Activated T-cell treated with anti-CD3 and anti-CD28 coated beads, Interleukin-2, amount 50 U/mL, for 4 hours (primary cell): ENCODE data around the gene DDX19B. TPM values are rescaled to one million over a fixed set of nuclear protein-coding genes. Genes with fewer than 3 reads are reported as not detected.
A peak's percentile ranks its signal among the peaks of the same experiment; 100 is the strongest.
"Not testable (repeated sequence)": the region's sequence is repeated elsewhere in the genome, so short reads cannot be mapped to it uniquely, and the experiment has no call there.

Experiments used
- ATAC-seq, 2 donors: fragments of 200-7000 bp; cut with Tn5 transposase; one replicate each; pipeline ENCODE4 v1.10.0; 2021
- DNase-seq: peaks from one replicate; pipeline ENCODE4 v3.0.0-alpha.2; 2020
- H3K27me3 Mint-ChIP-seq: one replicate; pipeline ENCODE4 v1.8.0; 2021; ENCODE audit warnings: low read depth, mixed read lengths
- H3K36me3 Mint-ChIP-seq: one replicate; pipeline ENCODE4 v1.8.0; 2022; ENCODE audit warnings: mixed read lengths; ENCODE audit not compliant: insufficient read depth
- H3K4me1 Mint-ChIP-seq: one replicate; pipeline ENCODE4 v1.8.0; 2021; ENCODE audit warnings: low read depth, mixed read lengths
- H3K4me3 Mint-ChIP-seq: one replicate; pipeline ENCODE4 v1.8.0; 2021; ENCODE audit warnings: mild to moderate bottlenecking, moderate library complexity, mixed read lengths
- H3K9me3 Mint-ChIP-seq: one replicate; pipeline ENCODE4 v1.8.0; 2021; ENCODE audit warnings: mixed read lengths
- total RNA-seq, 3 donors: library from RNA; stranded (reverse); gene quantifications; one replicate each; pipeline ENCODE4 v1.2.1, GENCODE V29; 2021

DDX19B gene
- total RNA-seq, 3 donors from 2014 or later, result 19.7 to 24.4 (median 21.8) TPM

DNA sequence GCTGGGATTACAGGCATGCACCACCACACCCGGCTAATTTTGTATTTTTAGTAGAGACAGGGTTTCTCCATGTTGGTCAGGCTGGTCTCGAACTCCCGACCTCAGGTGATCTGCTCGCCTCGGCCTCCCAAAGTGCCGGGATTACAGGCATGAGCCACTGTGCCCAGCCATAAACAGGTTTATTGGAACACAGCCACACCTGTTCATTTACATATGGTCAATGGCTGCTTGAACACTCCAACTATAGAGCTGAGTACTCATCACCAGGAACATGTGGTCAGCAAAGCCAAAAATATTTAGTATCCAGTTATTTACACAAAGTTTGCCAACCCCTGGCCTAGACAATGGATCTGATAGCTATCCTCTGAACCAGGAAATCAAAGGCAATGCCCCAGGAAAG is 39.1 kb upstream of the DDX19B start:
- not testable (repeated sequence) for H3K4me3 Mint-ChIP-seq, DNase-seq, H3K27me3 Mint-ChIP-seq, H3K4me1 Mint-ChIP-seq, ATAC-seq, H3K9me3 Mint-ChIP-seq
- peaks cover 25% of the 10 kb centered on the region for H3K36me3 Mint-ChIP-seq

DNA sequence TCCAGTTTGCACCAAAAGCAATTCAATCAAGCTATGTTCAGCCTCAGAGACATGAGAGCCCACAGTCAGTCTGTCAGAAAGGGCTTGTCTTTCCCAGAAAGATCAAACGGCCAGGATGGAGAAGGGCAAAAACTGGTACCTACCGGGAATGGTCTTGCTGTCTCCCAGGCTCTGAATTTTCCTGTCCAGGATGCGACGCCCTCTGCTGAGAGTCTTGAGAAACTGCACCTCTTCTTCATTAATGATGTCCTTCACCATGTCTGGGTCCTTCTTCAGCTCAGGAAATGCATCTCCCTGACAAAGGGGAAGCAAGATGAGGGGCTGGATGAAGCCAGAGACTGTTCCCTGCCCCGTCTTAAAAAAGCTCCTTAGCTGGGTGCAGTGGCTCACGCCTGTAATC is 31.5 kb upstream of the DDX19B start:
- DNase-seq, result no peak
- no peak overlapping the region for H3K4me3 Mint-ChIP-seq
- H3K27me3 Mint-ChIP-seq, result no peaks in the 10 kb centered on the region
- H3K4me1 Mint-ChIP-seq, result no peaks in the 10 kb centered on the region
- H3K36me3 Mint-ChIP-seq, result peaks cover 44% of the 10 kb centered on the region
- H3K9me3 Mint-ChIP-seq, result no peaks in the 10 kb centered on the region
- ATAC-seq, result no peak

- peaks cover 44% of the 10 kb centered on the region for H3K36me3 Mint-ChIP-seq
- not testable (repeated sequence) for ATAC-seq
These were observed 31.1 kb upstream of the DDX19B start for GRCh38 chr16:70267922-70268321.

GRCh38 chr16:70269471-70269870 is 29.5 kb upstream of the DDX19B start:
- DNase-seq (no peak), ATAC-seq (no peak)
- Mint-ChIP-seq H3K36me3 (peaks cover 49% of the 10 kb centered on the region), H3K9me3 (no peaks in the 10 kb centered on the region), H3K4me1 (no peaks in the 10 kb centered on the region), H3K4me3 (no peak overlapping the region), H3K27me3 (no peaks in the 10 kb centered on the region)

More at GRCh38 chr16:70267922-70268321, 31.1 kb upstream of the DDX19B start:
- not testable (repeated sequence) for H3K9me3 Mint-ChIP-seq, H3K4me1 Mint-ChIP-seq, H3K4me3 Mint-ChIP-seq, DNase-seq, H3K27me3 Mint-ChIP-seq

GRCh38 chr16:70270176-70270575 is 28.8 kb upstream of the DDX19B start:
- Mint-ChIP-seq H3K4me3 (no peak overlapping the region), H3K27me3 (no peaks in the 10 kb centered on the region), H3K4me1 (no peaks in the 10 kb centered on the region), H3K36me3 (peaks cover 46% of the 10 kb centered on the region), H3K9me3 (no peaks in the 10 kb centered on the region)
- ATAC-seq (no peak), DNase-seq (no peak)

DNA sequence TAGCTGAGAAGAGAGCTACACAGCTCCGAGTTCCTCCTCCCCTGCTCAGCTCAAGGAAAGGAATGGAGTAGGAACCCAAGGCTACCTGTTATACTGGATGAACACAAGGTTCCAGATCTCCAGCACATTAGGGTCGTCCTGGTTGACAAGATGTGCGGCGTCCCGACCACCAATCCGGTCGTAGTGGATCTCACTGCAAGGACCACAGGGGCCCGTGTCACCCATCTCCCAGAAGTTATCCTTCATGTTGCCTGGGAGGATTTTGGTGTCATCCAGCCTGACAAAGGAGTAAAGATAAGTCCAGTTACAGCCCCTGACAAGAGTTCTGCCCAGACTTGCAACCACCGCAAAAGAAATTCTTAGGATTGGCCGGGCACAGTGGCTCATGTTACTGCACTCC is 27.3 kb upstream of the DDX19B start:
- H3K36me3 Mint-ChIP-seq, result peaks cover 45% of the 10 kb centered on the region
- ATAC-seq, result no peak
- H3K9me3 Mint-ChIP-seq, result no peaks in the 10 kb centered on the region
- H3K4me3 Mint-ChIP-seq, result no peak overlapping the region
- no peak for DNase-seq
- H3K4me1 Mint-ChIP-seq, result no peaks in the 10 kb centered on the region
- H3K27me3 Mint-ChIP-seq, result no peaks in the 10 kb centered on the region

GRCh38 chr16:70276392-70276791 is 22.6 kb upstream of the DDX19B start:
- peaks cover 31% of the 10 kb centered on the region for H3K36me3 Mint-ChIP-seq
- H3K27me3 Mint-ChIP-seq, result no peaks in the 10 kb centered on the region
- H3K9me3 Mint-ChIP-seq, result no peaks in the 10 kb centered on the region
- no peak for ATAC-seq
- DNase-seq, result no peak
- no peaks in the 10 kb centered on the region for H3K4me1 Mint-ChIP-seq
- no peak overlapping the region for H3K4me3 Mint-ChIP-seq

DNA sequence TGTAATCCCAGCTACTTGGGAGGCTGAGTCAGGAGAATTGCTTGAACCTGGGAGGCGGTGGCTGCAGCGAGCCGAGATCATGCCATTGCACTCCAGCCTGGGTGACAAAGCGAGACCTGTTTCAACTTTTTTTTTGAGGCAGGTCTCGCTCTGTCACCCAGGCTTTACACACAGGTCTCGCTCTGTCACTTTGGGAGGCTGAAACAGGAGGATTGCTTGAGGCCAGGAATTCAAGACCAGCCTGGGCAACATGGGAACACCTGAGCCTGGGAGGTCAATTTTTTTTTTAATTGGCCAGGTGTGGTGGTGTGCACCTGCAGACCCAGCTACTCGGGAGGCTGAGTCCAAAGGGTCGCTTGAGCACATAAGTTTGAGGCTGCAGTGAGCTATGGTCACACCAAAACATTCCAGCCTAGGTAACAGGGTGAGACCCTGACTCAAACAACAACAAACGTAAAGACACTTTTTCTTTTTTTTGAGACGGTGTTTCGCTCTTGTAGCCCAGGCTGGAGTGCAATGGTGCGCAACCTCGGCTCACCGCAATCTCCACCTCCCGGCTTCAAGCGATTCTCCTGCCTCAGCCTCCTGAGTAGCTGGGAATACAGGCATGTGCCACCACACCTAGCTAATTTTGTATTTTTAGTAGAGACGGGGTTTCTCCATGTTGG is 11.5 kb upstream of the DDX19B start:
- not testable (repeated sequence) for H3K9me3 Mint-ChIP-seq, ATAC-seq, H3K27me3 Mint-ChIP-seq, DNase-seq
- Mint-ChIP-seq H3K4me1 (peaks cover 34% of the 10 kb centered on the region), H3K36me3 (peaks cover 20% of the 10 kb centered on the region), H3K4me3 (peak overlapping the region; percentile 99)

GRCh38 chr16:70289229-70290094 is 9.5 kb upstream of the DDX19B start, which contains the start of gene AARS1:
AARS1 (minus strand) TSS chr16:70289506; CDS start chr16:70282763, 6,743 bp downstream.
- H3K4me1 Mint-ChIP-seq, result peaks cover 18% of the 10 kb centered on the region
- H3K36me3 Mint-ChIP-seq, result peaks cover 8% of the 10 kb centered on the region
- no peaks in the 10 kb centered on the region for H3K9me3 Mint-ChIP-seq
- peak within 1 kb of the TSS; percentile 99 for H3K4me3 Mint-ChIP-seq
- DNase-seq, result peak; percentile 92
- no peaks in the 10 kb centered on the region for H3K27me3 Mint-ChIP-seq
- ATAC-seq, result peak; percentile 99

DNA sequence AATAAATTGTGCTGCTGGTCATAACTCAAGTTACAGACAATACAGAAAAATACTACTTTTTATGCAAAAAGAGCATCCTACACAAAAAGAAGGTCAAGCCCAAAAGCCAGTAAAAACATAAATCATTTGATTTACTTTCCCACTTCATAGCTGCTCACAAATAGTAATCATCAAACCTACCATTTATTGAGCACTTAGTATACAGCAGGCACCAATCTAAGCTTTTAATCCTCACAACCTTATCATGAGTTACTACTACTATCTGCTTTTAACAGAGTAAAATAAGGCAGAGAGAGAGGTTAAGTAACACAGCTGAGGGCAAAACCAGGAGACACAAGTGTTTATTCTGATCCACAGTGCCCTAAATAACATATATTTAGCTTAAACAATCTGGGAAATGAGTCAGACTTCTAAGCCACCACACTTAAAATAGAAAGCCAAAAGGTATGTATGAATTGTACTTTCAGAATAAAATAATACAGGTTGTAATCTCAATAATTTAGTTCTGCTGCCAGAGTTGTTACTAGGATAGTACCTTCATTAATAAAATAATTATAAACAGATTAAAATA is 8.0 kb upstream of the DDX19B start:
- H3K27me3 Mint-ChIP-seq, result no peaks in the 10 kb centered on the region
- H3K9me3 Mint-ChIP-seq, result no peaks in the 10 kb centered on the region
- ATAC-seq (no peak), DNase-seq (no peak)
- H3K4me1 Mint-ChIP-seq, result peaks cover 13% of the 10 kb centered on the region
- H3K36me3 Mint-ChIP-seq, result peaks cover 2% of the 10 kb centered on the region
- H3K4me3 Mint-ChIP-seq, result no peak overlapping the region

GRCh38 chr16:70292148-70292547 is 6.8 kb upstream of the DDX19B start:
- H3K27me3 Mint-ChIP-seq, H3K4me3 Mint-ChIP-seq, H3K9me3 Mint-ChIP-seq, H3K36me3 Mint-ChIP-seq, DNase-seq, ATAC-seq: not testable (repeated sequence)
- peaks cover 13% of the 10 kb centered on the region for H3K4me1 Mint-ChIP-seq

DNA sequence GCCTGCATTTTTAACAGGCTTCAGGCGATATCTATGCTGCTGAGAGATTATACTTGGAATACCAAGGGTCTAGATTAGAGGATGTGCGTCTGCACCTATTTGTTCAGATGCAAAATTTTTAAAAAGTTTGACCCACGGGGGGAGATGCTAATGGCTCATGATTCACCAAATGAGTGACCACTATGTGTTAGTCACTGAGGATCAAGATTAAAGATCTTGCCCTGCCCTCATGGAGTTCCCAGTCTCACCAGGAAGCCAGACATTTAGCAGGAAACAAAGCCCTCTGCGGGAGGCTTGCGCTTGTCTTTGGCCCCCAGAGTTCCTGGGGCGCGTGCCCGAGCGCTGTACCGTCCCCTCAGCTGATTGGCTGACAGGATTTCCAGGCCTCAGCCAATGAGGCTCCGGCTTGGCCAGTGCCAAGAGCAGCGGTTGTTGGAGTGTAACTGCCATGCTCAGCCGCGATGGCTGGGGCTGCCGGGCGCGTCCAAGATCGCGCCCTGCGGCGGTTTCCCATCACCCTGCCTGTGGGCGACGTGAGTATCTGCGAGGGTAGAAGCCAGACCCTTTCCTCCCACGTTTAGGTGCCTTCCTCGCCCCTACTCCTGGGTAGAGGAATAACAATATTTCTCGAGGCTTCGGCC is 4.5 kb upstream of the DDX19B start:
- ATAC-seq, result no peak
- DNase-seq, result no peak
- H3K4me1 Mint-ChIP-seq, result peaks cover 12% of the 10 kb centered on the region
- H3K36me3 Mint-ChIP-seq, result no peaks in the 10 kb centered on the region
- no peaks in the 10 kb centered on the region for H3K9me3 Mint-ChIP-seq
- no peak overlapping the region for H3K4me3 Mint-ChIP-seq
- H3K27me3 Mint-ChIP-seq, result no peaks in the 10 kb centered on the region

- ATAC-seq (no peak), DNase-seq (no peak)
- Mint-ChIP-seq H3K36me3 (no peaks in the 10 kb centered on the region), H3K9me3 (peaks cover under 1% of the 10 kb centered on the region), H3K27me3 (no peaks in the 10 kb centered on the region), H3K4me1 (peaks cover 19% of the 10 kb centered on the region), H3K4me3 (no peak overlapping the region)
These were observed 3.4 kb upstream of the DDX19B start for GRCh38 chr16:70295634-70296033.

DNA sequence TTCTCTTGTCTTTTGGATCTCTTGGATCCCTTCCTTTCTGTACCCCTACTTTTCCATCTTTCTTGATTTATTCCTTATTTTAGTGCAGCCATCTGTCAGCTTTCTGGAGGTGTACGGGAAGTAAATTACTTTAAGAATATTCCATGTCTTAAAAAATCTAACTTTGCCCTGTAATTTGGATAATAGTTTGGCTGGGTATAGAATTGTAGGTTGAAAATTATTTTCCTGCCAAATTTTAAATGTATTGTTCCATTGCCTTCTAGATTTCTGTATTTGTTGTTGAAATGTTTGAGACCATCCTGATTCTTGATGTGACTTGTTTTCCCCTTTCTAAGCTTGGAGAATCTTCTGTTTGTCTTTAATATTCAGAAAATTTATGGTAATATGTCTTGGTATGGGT is 2.1 kb downstream of the DDX19B start:
- H3K4me3 Mint-ChIP-seq, result peak overlapping the region; percentile 37
- peaks cover 14% of the 10 kb centered on the region for H3K36me3 Mint-ChIP-seq

More for the DNA sequence above, 2.1 kb downstream of the DDX19B start:
- H3K4me1 Mint-ChIP-seq, result peaks cover 45% of the 10 kb centered on the region
- no peaks in the 10 kb centered on the region for H3K27me3 Mint-ChIP-seq
- ATAC-seq, result no peak
- DNase-seq, result no peak
- H3K9me3 Mint-ChIP-seq, result peaks cover 10% of the 10 kb centered on the region
